Brain microvascular endothelial cell (primary cell): ENCODE results near the gene SLC26A3.

Source experiments
- DNase-seq: peaks from one replicate; pipeline ENCODE4 v3.0.0-alpha.2; 2020
- H3K27ac ChIP-seq: fragments of 250-450 bp; sonication (Bioruptor Pico); 2 replicates; pipeline ENCODE4 v1.5.1; 2020; ENCODE audit warnings: mild to moderate bottlenecking, moderate library complexity
- H3K27me3 ChIP-seq: fragments of 250-450 bp; sonication (Bioruptor Pico); replicated peaks from 2 replicates; pipeline ENCODE4 v1.5.1; 2020; ENCODE audit warnings: mild to moderate bottlenecking
- H3K36me3 ChIP-seq: fragments of 250-450 bp; sonication (Bioruptor Pico); replicated peaks from 2 replicates; pipeline ENCODE4 v1.5.1; 2020; ENCODE audit warnings: mild to moderate bottlenecking
- H3K4me3 ChIP-seq: 2 replicates; pipeline ENCODE4 v1.5.1; 2011; ENCODE audit warnings: low read depth, mild to moderate bottlenecking, control low read depth, low read length, moderate library complexity
- in situ Hi-C: cut with HindIII; loops from 2 replicates; pipeline ENCODE4 v1.10.0; 2017; ENCODE audit warnings: low sequenced_read_pairs, low pct_ligation_motif_present
- TF ChIP-seq, protein P1 (sequence below): IDR thresholded peaks from 2 replicates; pipeline ENCODE4 v1.5.1; 2011; ENCODE audit warnings: low read depth, mild to moderate bottlenecking, moderate library complexity, low read length, control low read depth, inconsistent platforms; ENCODE audit errors: missing control alignments

Gene SLC26A3

DNA sequence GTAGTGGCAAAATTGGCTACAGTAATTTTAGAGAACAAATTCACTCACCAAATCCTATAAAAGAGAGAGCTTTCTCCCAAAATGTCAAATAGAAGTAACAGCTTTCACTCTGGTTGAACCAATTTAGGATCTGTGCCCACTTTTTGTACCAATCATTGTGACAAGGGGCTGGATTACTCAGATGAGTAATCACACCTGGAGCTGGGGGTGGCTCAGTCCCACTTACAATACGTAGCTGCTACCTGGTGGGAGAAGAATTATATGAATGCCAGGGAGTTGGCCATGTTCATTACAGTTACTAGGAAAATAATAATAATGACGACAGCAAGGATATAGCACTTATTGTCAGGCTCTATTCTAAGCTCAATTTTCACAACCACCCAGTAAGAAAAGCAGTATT lies 23.4 kb upstream of the SLC26A3 start:
- in situ Hi-C loops: no loop called here
- DNase-seq: no peak
- TF ChIP-seq, protein P1, sequence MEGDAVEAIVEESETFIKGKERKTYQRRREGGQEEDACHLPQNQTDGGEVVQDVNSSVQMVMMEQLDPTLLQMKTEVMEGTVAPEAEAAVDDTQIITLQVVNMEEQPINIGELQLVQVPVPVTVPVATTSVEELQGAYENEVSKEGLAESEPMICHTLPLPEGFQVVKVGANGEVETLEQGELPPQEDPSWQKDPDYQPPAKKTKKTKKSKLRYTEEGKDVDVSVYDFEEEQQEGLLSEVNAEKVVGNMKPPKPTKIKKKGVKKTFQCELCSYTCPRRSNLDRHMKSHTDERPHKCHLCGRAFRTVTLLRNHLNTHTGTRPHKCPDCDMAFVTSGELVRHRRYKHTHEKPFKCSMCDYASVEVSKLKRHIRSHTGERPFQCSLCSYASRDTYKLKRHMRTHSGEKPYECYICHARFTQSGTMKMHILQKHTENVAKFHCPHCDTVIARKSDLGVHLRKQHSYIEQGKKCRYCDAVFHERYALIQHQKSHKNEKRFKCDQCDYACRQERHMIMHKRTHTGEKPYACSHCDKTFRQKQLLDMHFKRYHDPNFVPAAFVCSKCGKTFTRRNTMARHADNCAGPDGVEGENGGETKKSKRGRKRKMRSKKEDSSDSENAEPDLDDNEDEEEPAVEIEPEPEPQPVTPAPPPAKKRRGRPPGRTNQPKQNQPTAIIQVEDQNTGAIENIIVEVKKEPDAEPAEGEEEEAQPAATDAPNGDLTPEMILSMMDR: no peak
- H3K4me3 ChIP-seq: no peak overlapping the region
- H3K27me3 ChIP-seq: no peaks in the 10 kb centered on the region
- H3K27ac ChIP-seq: no peak overlapping the region
- H3K36me3 ChIP-seq: no peaks in the 10 kb centered on the region

DNA sequence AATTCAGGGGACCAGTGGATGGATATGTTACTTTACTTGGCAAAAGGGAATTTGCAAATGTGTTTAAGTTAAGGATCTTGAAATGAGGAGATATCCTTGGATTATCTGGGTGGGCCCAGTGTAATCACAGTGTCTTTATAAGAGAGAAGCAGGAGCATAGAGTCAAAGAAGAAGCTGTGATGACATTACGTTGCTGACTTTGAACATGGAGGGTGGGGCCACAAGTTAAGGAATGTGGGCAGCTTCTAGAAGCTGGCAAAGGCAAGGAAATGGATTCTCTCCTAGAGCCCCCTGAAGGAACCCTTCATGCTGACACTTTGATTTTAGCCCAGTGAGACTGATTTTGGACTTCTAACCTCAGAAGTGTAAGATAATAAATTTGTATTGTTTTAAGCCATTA lies 21.8 kb upstream of the SLC26A3 start:
- H3K4me3 ChIP-seq: no peak overlapping the region
- no peak overlapping the region for H3K27ac ChIP-seq
- in situ Hi-C loops: no loop called here
- DNase-seq: no peak
- no peaks in the 10 kb centered on the region for H3K36me3 ChIP-seq
- H3K27me3 ChIP-seq: no peaks in the 10 kb centered on the region
- TF ChIP-seq, protein P1: no peak

DNA sequence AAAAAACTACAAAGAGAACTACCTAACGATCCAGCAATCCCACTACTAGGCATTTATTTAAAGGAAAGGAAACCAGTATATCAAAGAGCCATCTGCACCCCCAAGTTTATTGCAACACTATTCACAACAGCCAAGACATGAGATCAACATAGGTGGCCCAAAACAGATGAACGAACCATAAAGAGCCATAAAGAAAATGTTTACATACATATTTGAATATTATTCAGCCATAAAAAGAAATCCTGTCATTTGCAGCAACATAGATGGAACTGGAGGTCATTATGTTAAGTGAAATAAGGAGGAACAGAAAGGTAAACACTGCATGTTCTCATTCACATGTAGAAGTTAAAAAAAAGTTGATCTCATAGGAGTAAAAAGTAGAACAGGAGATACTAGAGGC lies 15.6 kb upstream of the SLC26A3 start:
- in situ Hi-C loops: no loop called here
- no peaks in the 10 kb centered on the region for H3K27me3 ChIP-seq
- TF ChIP-seq, protein P1: no peak
- no peak overlapping the region for H3K4me3 ChIP-seq
- H3K36me3 ChIP-seq: no peaks in the 10 kb centered on the region
- DNase-seq: no peak
- H3K27ac ChIP-seq: no peak overlapping the region

DNA sequence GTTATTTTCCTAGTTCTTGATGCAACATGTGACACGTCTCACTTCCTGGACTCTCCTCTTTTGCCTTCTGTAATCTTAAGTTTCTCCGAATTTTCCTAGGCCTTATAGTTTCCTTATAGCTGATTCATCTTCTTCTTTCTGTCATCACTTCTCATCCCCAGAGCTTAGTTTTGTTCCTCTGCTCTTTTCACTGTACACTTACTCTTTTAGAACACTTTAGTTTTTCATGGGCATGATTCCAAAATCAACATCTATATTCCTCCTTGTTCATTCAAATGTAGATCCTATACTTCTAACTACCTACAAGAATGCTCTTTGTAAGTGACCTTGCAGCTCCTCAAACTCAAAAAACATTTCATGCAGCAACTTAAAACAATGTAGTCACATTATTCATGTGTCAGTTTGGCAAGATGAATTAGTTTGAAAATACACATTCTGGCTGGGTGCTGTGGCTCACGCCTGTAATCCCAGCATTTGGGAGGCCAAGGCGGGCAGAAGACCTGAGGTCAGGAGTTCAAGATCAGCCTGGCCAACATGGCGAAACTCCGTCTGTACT lies 13.1 kb upstream of the SLC26A3 start:
- in situ Hi-C loops: no loop called here
- Histone ChIP-seq H3K27ac (no peak overlapping the region), H3K27me3 (no peaks in the 10 kb centered on the region), H3K4me3 (no peak overlapping the region), H3K36me3 (no peaks in the 10 kb centered on the region)
- DNase-seq: peak; percentile 1
- TF ChIP-seq, protein P1: no peak

DNA sequence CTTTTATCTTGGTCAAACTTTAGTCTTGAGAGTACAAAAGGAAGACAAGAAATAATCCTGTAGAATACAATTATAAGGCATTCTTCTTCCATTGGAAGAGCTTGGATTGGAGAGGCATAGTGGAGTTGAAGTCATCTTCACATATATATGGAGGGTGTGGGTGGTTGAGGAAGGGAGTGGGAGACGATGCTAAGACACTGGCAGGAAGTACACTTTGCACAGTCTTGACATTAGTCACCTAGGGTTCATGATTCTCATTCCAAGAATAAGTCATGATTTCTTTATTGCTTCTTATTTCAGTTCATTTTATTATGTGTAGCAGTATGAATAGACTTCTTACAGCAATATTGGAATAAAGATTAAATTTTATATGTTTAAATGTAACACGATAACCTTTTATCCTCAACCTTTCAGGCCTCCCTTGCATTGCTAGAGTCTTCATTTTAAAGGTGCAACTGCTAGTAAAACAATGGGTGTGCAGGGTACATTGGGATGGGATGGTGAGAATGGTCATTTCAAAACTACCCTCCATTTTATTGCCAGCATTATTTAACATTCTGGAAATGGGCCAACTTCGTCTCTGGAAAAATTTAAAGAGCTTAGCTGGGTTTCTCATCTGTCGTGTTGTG lies 12.3 kb upstream of the SLC26A3 start:
- in situ Hi-C loops: no loop called here
- Histone ChIP-seq H3K27me3 (no peaks in the 10 kb centered on the region), H3K36me3 (no peaks in the 10 kb centered on the region), H3K27ac (no peak overlapping the region), H3K4me3 (no peak overlapping the region)
- DNase-seq: no peak
- TF ChIP-seq, protein P1: no peak

DNA sequence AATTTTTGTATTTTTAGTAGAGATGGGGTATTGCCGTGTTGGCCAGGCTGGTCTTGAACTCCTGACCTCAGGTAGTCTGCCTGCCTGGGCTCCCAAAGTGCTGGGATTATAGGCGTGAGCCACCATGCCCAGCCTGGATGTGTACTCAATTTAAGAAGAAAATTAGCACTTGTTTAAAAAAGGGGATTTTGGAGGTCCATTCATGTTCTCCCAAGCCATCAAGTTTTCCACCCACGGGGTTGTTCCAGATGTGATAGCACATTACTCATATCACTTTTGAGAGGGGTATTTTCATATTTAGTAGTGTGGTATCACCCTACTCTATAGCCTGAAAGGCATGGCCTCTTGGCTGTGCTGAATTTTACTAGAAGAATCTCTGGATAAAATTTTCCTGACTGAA lies 10.5 kb upstream of the SLC26A3 start:
- DNase-seq: no peak
- TF ChIP-seq, protein P1: no peak
- no peaks in the 10 kb centered on the region for H3K36me3 ChIP-seq
- H3K4me3 ChIP-seq: no peak overlapping the region
- no peaks in the 10 kb centered on the region for H3K27me3 ChIP-seq
- in situ Hi-C loops: no loop called here
- H3K27ac ChIP-seq: no peak overlapping the region
